Measurements from ENCODE around the gene PLPP1.

PLPP1 gene

GRCh38 chr5:55502759-55503158, 32.0 kb downstream of the PLPP1 start:
- DNase-seq = no peak

GRCh38 chr5:55498457-55498856, 36.3 kb downstream of the PLPP1 start:
- DNase-seq = no peak

- no peak for DNase-seq
Measured at GRCh38 chr5:55497712-55498111, 37.1 kb downstream of the PLPP1 start.

- no peak for DNase-seq
Measured at GRCh38 chr5:55495216-55495615, 39.5 kb downstream of the PLPP1 start.

GRCh38 chr5:55492449-55492848, 42.3 kb downstream of the PLPP1 start:
- DNase-seq = no peak

- DNase-seq = no peak
Measured at GRCh38 chr5:55485073-55485472, 49.7 kb downstream of the PLPP1 start.

- DNase-seq = no peak
Measured at GRCh38 chr5:55484531-55484930, 50.2 kb downstream of the PLPP1 start.

GRCh38 chr5:55483885-55484284, 50.9 kb downstream of the PLPP1 start:
- no peak for DNase-seq

GRCh38 chr5:55481293-55481855, 53.4 kb downstream of the PLPP1 start:
- no peak for DNase-seq

GRCh38 chr5:55480781-55481180, 54.0 kb downstream of the PLPP1 start:
- no peak for DNase-seq

- DNase-seq = no peak
Measured at GRCh38 chr5:55472642-55473041, 62.1 kb downstream of the PLPP1 start.

GRCh38 chr5:55471468-55471867, 63.3 kb downstream of the PLPP1 start:
- no peak for DNase-seq

- no peak for DNase-seq
Measured at GRCh38 chr5:55470282-55470681, 64.5 kb downstream of the PLPP1 start.

GRCh38 chr5:55469839-55470238, 64.9 kb downstream of the PLPP1 start:
- no peak for DNase-seq

GRCh38 chr5:55467862-55468551, 66.8 kb downstream of the PLPP1 start:
- no peak for DNase-seq

GRCh38 chr5:55463613-55464012, 71.2 kb downstream of the PLPP1 start:
- no peak for DNase-seq

GRCh38 chr5:55459572-55459971, 75.2 kb downstream of the PLPP1 start:
- DNase-seq = no peak

- DNase-seq = no peak
Measured at GRCh38 chr5:55456216-55456895, 78.4 kb downstream of the PLPP1 start.

GRCh38 chr5:55454282-55454681, 80.5 kb downstream of the PLPP1 start:
- DNase-seq = no peak

GRCh38 chr5:55453211-55453610, 81.6 kb downstream of the PLPP1 start:
- no peak for DNase-seq

- DNase-seq = no peak
Measured at GRCh38 chr5:55451976-55452375, 82.8 kb downstream of the PLPP1 start.

- no peak for DNase-seq
Measured at GRCh38 chr5:55450050-55450765, 84.6 kb downstream of the PLPP1 start.

- DNase-seq = no peak
Measured at GRCh38 chr5:55446640-55447351, 88.0 kb downstream of the PLPP1 start.
